ENCODE measurements around the gene JAKMIP2. TPM values are rescaled to one million over a fixed set of nuclear protein-coding genes. Genes with fewer than 3 reads are reported as not detected.

The JAKMIP2 gene
- total and polyA plus RNA-seq, 10 donors = 0.09 to 2.4 (median 1.5) TPM

- no peaks in the 10 kb centered on the region for H3K27me3 ChIP-seq (replicated peaks in 1 of 7)
- no peaks in the 10 kb centered on the region for H3K9me3 ChIP-seq
- no peaks in the 10 kb centered on the region for H3K4me1 ChIP-seq
- H3K4me3 ChIP-seq = no peak overlapping the region
- TF ChIP-seq CTCF (IDR thresholded peaks at IDR 0.05 in 8 of 11, conservative IDR thresholded peaks at IDR 0.05 in 3 of 11) (no peak), POLR2A (IDR thresholded peaks at IDR 0.05) (no peak)
- 90 to 97% (median 92%) methylated on average over 4 of the region's 4 CpGs for WGBS, 5 donors
- H3K36me3 ChIP-seq = no peaks in the 10 kb centered on the region
- intact Hi-C loops (cut with DNase I; ENCODE audit: low total_unique reads) = loop anchor here (5.0 kb wide), 1 partner anchor 193 kb away; no protein-coding TSS in a partner anchor
- H3K27ac ChIP-seq = no peak overlapping the region
- DNase-seq = no peak
Observed at GRCh38 chr5:147629196-147629595, 153.3 kb downstream of the JAKMIP2 start.

GRCh38 chr5:147628058-147628895, 154.3 kb downstream of the JAKMIP2 start:
- intact Hi-C loops (cut with DNase I; ENCODE audit: low total_unique reads) = loop anchor here (5.0 kb wide), 1 partner anchor 194 kb away; no protein-coding TSS in a partner anchor
- WGBS, 5 donors = 59 to 70% (median 63%) methylated on average over 8 of the region's 8 CpGs
- Histone ChIP-seq H3K27ac (no peak overlapping the region), H3K36me3 (no peaks in the 10 kb centered on the region), H3K4me1 (no peaks in the 10 kb centered on the region), H3K27me3 (replicated peaks in 1 of 7) (no peaks in the 10 kb centered on the region), H3K9me3 (no peaks in the 10 kb centered on the region), H3K4me3 (no peak overlapping the region)
- peak; percentile 26 to 71 (median 58) for TF ChIP-seq CTCF (IDR thresholded peaks at IDR 0.05 in 8 of 11, conservative IDR thresholded peaks at IDR 0.05 in 3 of 11)
- no peak for TF ChIP-seq POLR2A (IDR thresholded peaks at IDR 0.05)
- TF ChIP-seq POLR2AphosphoS5 (IDR thresholded peaks at IDR 0.05) = no peak
- DNase-seq = no peak

GRCh38 chr5:147626464-147626863, 156.1 kb downstream of the JAKMIP2 start:
- intact Hi-C loops (cut with DNase I; ENCODE audit: low total_unique reads) = loop anchor here (5.0 kb wide), 1 partner anchor 196 kb away; no protein-coding TSS in a partner anchor
- no peak overlapping the region for H3K27ac ChIP-seq
- no peaks in the 10 kb centered on the region for H3K36me3 ChIP-seq
- no peaks in the 10 kb centered on the region for H3K9me3 ChIP-seq
- 75 to 82% (median 80%) methylated on average over 2 of the region's 2 CpGs for WGBS, 5 donors
- TF ChIP-seq CTCF (IDR thresholded peaks at IDR 0.05 in 8 of 11, conservative IDR thresholded peaks at IDR 0.05 in 3 of 11) = no peak
- TF ChIP-seq POLR2AphosphoS5 (IDR thresholded peaks at IDR 0.05) = no peak
- TF ChIP-seq POLR2A (IDR thresholded peaks at IDR 0.05) = no peak
- H3K27me3 ChIP-seq (replicated peaks in 1 of 7) = no peaks in the 10 kb centered on the region
- no peak for DNase-seq
- H3K4me3 ChIP-seq = no peak overlapping the region
- no peaks in the 10 kb centered on the region for H3K4me1 ChIP-seq

- H3K9me3 ChIP-seq = no peaks in the 10 kb centered on the region
- no peaks in the 10 kb centered on the region for H3K4me1 ChIP-seq
- TF ChIP-seq CTCF (IDR thresholded peaks at IDR 0.05 in 8 of 11, conservative IDR thresholded peaks at IDR 0.05 in 3 of 11) (no peak), POLR2AphosphoS5 (IDR thresholded peaks at IDR 0.05) (no peak), POLR2A (IDR thresholded peaks at IDR 0.05) (no peak)
- no peaks in the 10 kb centered on the region for H3K27me3 ChIP-seq (replicated peaks in 1 of 7)
- no peaks in the 10 kb centered on the region for H3K36me3 ChIP-seq
- H3K27ac ChIP-seq = no peak overlapping the region
- no peak overlapping the region for H3K4me3 ChIP-seq
- intact Hi-C loops (cut with DNase I; ENCODE audit: low total_unique reads) = no loop called here
- no peak for DNase-seq
Observed at GRCh38 chr5:147621016-147621415, 161.5 kb downstream of the JAKMIP2 start.

Measured in spleen (tissue), 11 donors.